B cell (primary cell): Measurements from ENCODE around the gene SLC9A9. TPM values are rescaled to one million over a fixed set of nuclear protein-coding genes. Genes with fewer than 3 reads are reported as not detected.

Experiments used
- ATAC-seq: fragments of 200-7000 bp; cut with Tn5 transposase; one replicate; pipeline ENCODE4 v1.10.0; 2021; ENCODE audit warnings: low read depth, mild to moderate bottlenecking, moderate number of reproducible peaks, moderate library complexity
- CTCF ChIA-PET: fragments of 350-600 bp; sonication (Branson Sonifier 250); formaldehyde crosslinking; loops from one replicate; lab custom pipeline; 2021; ENCODE audit warnings: antibody characterized with exemption, inconsistent platforms; lab: Charles Lee
- POLR2A ChIA-PET: fragments of 350-600 bp; sonication (Branson Sonifier 250); formaldehyde crosslinking; loops from one replicate; lab custom pipeline; 2021; ENCODE audit warnings: antibody characterized with exemption; lab: Charles Lee
- DNase-seq: peaks from one replicate; pipeline ENCODE4 v3.0.0; 2013
- H2AFZ ChIP-seq: 2 replicates; pipeline ENCODE4 v1.6.1; 2012; ENCODE audit warnings: mild to moderate bottlenecking, low read depth, low read length; ENCODE audit not compliant: insufficient read depth, poor library complexity, severe bottlenecking
- H3K27ac ChIP-seq, 2 donors: 1 replicate in 1 of 2; 2 replicates in 1 of 2; pipeline ENCODE4 v1.5.1; 2012 to 2013; ENCODE audit warnings: low read length in 2 of 2, mild to moderate bottlenecking in 2 of 2, moderate library complexity in 1 of 2
- H3K27me3 ChIP-seq, 4 experiments: fragments of 200-600 bp in 1 of 4; sonication (generic) in 1 of 4; replicated peaks in 1 of 4; 1 replicate in 2 of 4; 2 replicates in 2 of 4; pipeline versions ENCODE4 v1.6.1 to v1.7.0; 2013 to 2016; ENCODE audit warnings: low read length in 3 of 4, mild to moderate bottlenecking in 2 of 4, mixed read lengths in 1 of 4, moderate library complexity in 1 of 4; ENCODE audit not compliant: insufficient read depth in 4 of 4, control insufficient read depth in 3 of 4; ENCODE audit errors: control extremely low read depth in 1 of 4
- H3K36me3 ChIP-seq, 2 experiments: replicated peaks in 1 of 2; 1 replicate in 1 of 2; 2 replicates in 1 of 2; pipeline versions ENCODE4 v1.6.1 to v1.7.1; 2013; ENCODE audit warnings: low read length in 1 of 2; ENCODE audit not compliant: insufficient read depth in 2 of 2, control insufficient read depth in 1 of 2; ENCODE audit errors: control extremely low read depth in 1 of 2, extremely low read depth in 1 of 2
- H3K4me1 ChIP-seq, 2 donors: fragments of 200-600 bp in 1 of 2; sonication (generic) in 1 of 2; 1 replicate in 1 of 2; 2 replicates in 1 of 2; pipeline versions ENCODE4 v1.5.1 to v1.6.1; 2013 to 2017; ENCODE audit warnings: low read length in 2 of 2; ENCODE audit not compliant: control insufficient read depth in 2 of 2, insufficient read depth in 2 of 2
- H3K4me2 ChIP-seq: replicated peaks from 2 replicates; pipeline ENCODE3; 2012; ENCODE audit warnings: mild to moderate bottlenecking, low read depth, low read length; ENCODE audit not compliant: poor library complexity, severe bottlenecking
- H3K4me3 ChIP-seq, 5 experiments: fragments of 200-600 bp in 1 of 5; sonication (generic) in 1 of 5; 1 replicate in 3 of 5; 2 replicates in 2 of 5; pipeline versions ENCODE4 v1.5.1 to v1.7.0; 2011 to 2016; ENCODE audit warnings: low read length in 4 of 5, mild to moderate bottlenecking in 4 of 5, low read depth in 2 of 5, control low read depth in 1 of 5, moderate library complexity in 1 of 5; ENCODE audit not compliant: insufficient read depth in 1 of 5; ENCODE audit errors: control extremely low read depth in 1 of 5, extremely low read depth in 1 of 5
- H3K79me2 ChIP-seq: fragments of 200-600 bp; sonication (generic); one replicate; pipeline ENCODE4 v1.6.0; 2016; ENCODE audit warnings: low read length; ENCODE audit not compliant: control insufficient read depth, insufficient read depth
- H3K9ac ChIP-seq: fragments of 200-600 bp; sonication (generic); 2 replicates; pipeline ENCODE4 v1.6.1; 2017; ENCODE audit warnings: mild to moderate bottlenecking, low read length, moderate library complexity
- H3K9me3 ChIP-seq, 3 donors: one replicate each; pipeline versions ENCODE4 v1.6.1 to v1.7.1; 2013; ENCODE audit warnings: low read length in 2 of 3; ENCODE audit not compliant: control insufficient read depth in 2 of 3, insufficient read depth in 1 of 3; ENCODE audit errors: control extremely low read depth in 1 of 3
- H4K20me1 ChIP-seq: 2 replicates; pipeline ENCODE4 v1.6.0; 2012; ENCODE audit warnings: mild to moderate bottlenecking, low read length; ENCODE audit not compliant: insufficient read depth, control insufficient read depth, poor library complexity, severe bottlenecking
- H3K27ac Mint-ChIP-seq: one replicate; pipeline ENCODE4 v1.8.0; 2021; ENCODE audit warnings: mixed read lengths
- H3K27me3 Mint-ChIP-seq: one replicate; pipeline ENCODE4 v1.8.0; 2021; ENCODE audit warnings: mixed read lengths
- H3K4me1 Mint-ChIP-seq: one replicate; pipeline ENCODE4 v1.8.0; 2021; ENCODE audit warnings: mixed read lengths
- H3K4me3 Mint-ChIP-seq: one replicate; pipeline ENCODE4 v1.8.0; 2021; ENCODE audit warnings: mixed read lengths
- H3K9me3 Mint-ChIP-seq: one replicate; pipeline ENCODE4 v1.8.0; 2022; ENCODE audit warnings: mixed read lengths; ENCODE audit not compliant: insufficient read depth
- CTCF ChIP-seq: fragments of 200-600 bp; IDR thresholded peaks from one replicate; pipeline ENCODE4 v1.8.0; 2022; ENCODE audit warnings: antibody characterized with exemption, mild to moderate bottlenecking
- EZH2 ChIP-seq: IDR thresholded peaks from 2 replicates; pipeline ENCODE4 v1.6.1; 2012; ENCODE audit warnings: borderline replicate concordance, low read depth, mild to moderate bottlenecking, moderate library complexity, low read length; ENCODE audit not compliant: insufficient read depth, poor library complexity, severe bottlenecking
- WGBS: methylation state at CpG from one replicate; pipeline ENCODE4 v1.1.5; 2013; ENCODE audit warnings: missing lambda C conversion rate; ENCODE audit not compliant: insufficient coverage; 5-methylcytosine and 5-hydroxymethylcytosine counted together
- intact Hi-C: fragments of 100-400 bp; cut with micrococcal nuclease; formaldehyde crosslinking; loops from one replicate; pipeline ENCODE4 v1.10.0; 2022
- polyA plus RNA-seq: library from polyadenylated mRNA; depleted of rRNA; stranded (reverse); fragments of >200 nt; gene quantifications from 2 replicates; pipeline ENCODE4 v1.2.3, GENCODE V29; 2012
- total RNA-seq, 2 donors: library from RNA; stranded (reverse); fragments of 120-200 nt in 1 of 2; gene quantifications; 1 replicate in 1 of 2; 2 replicates in 1 of 2; pipeline versions ENCODE4 v1.2.3 to v1.2.4, GENCODE V29; 2013 to 2022

SLC9A9 gene
- total and polyA plus RNA-seq, 2 donors (not counting 1 experiment from before 2014, with no cell fraction given), result 7.7 to 17.3 TPM

DNA sequence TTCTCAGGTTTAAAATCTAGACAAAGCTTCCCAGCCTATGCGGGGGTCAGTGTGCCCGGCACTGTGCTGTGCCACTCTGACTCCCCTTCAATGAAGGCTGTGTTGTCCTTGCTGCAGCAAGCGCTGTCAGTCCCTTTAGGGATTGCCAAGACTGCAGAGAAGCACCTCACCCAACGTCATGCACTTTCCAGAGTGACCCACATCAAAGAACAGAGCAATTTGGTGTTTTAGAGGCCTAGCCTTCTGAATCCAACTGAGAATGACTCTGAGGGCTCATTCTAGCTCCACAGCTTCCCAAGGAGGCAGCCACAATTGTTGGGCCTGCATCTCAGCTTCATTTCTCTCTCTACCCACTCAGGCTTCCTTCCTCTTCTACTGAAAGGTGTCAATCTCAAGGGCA lies 26.4 kb downstream of the SLC9A9 start:
- no peaks in the 10 kb centered on the region for H3K36me3 ChIP-seq
- no peak overlapping the region for H3K4me3 ChIP-seq
- H3K9ac ChIP-seq, result no peak overlapping the region
- peaks cover 0 to 4% (median 0%) of the 10 kb centered on the region in 3 donors for H3K9me3 ChIP-seq
- H3K27me3 ChIP-seq, result no peaks in the 10 kb centered on the region
- peaks cover 4% of the 10 kb centered on the region for H3K79me2 ChIP-seq
- WGBS, result 51% methylated on average over 4 of the region's 4 CpGs
- no peaks in the 10 kb centered on the region for H3K27me3 Mint-ChIP-seq
- no peak overlapping the region for H3K27ac ChIP-seq
- POLR2A ChIA-PET, result no interaction called here
- CTCF ChIA-PET, result no interaction called here
- no peak for ATAC-seq
- no peak for DNase-seq
- peaks cover 25 to 29% of the 10 kb centered on the region in 2 donors for H3K4me1 ChIP-seq
- peaks cover 39% of the 10 kb centered on the region for H3K4me1 Mint-ChIP-seq
- no peak for TF ChIP-seq EZH2
- no peak for TF ChIP-seq CTCF
- peak overlapping the region; percentile 10 for H3K4me2 ChIP-seq
- intact Hi-C loops, result no loop called here
- H3K27ac Mint-ChIP-seq, result no peak overlapping the region
- no peak overlapping the region for H3K4me3 Mint-ChIP-seq
- H3K9me3 Mint-ChIP-seq, result peaks cover 3% of the 10 kb centered on the region
- H4K20me1 ChIP-seq, result no peaks in the 10 kb centered on the region
- H2AFZ ChIP-seq, result no peak overlapping the region

DNA sequence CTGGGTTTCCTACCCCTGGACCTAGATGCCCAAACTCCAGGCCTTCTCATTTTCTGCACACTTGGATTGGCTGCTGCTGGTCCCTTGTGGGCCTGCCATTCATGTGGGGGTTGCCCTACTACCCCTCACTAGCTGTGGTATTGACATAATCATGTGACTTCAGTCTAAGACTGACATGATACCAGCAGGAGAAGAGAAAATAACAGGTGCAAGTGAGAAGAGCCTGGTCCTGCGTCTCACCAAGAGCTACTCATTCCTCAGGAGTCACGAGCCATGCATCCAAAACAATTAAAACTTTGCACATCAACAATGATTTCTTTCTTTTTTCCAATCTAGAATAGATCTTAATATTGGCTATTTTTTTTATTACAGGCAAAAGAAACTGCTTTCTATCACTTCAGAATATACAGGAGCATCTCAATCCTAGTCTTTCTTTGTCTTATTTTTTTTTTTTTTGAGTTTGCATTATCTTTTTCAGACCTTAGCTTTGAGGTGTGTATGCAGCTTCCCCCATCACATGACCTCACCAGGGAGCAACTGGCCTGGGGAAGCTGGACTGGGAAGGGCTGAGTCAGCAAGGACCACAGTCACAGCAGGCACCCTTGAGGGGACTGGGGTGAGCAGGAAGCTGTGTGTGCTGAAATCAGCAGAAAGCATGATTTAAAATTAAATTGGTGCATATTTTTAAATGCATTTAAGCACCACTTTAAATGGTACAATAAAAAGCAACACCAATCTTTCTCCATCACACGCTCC lies 27.6 kb downstream of the SLC9A9 start:
- intact Hi-C loops, result no loop called here
- ChIA-PET CTCF (no interaction called here), POLR2A (no interaction called here)
- Mint-ChIP-seq H3K9me3 (no peaks in the 10 kb centered on the region), H3K4me1 (peaks cover 27% of the 10 kb centered on the region), H3K27me3 (no peaks in the 10 kb centered on the region), H3K4me3 (no peak overlapping the region), H3K27ac (no peak overlapping the region)
- Histone ChIP-seq H3K9me3 (peaks cover 0 to 2% (median 0%) of the 10 kb centered on the region in 3 donors), H3K9ac (no peak overlapping the region), H3K79me2 (peaks cover 4% of the 10 kb centered on the region), H3K27me3 (no peaks in the 10 kb centered on the region), H3K4me1 (peaks cover 13 to 18% of the 10 kb centered on the region in 2 donors), H4K20me1 (no peaks in the 10 kb centered on the region), H3K4me3 (no peak overlapping the region), H3K36me3 (no peaks in the 10 kb centered on the region), H3K27ac (no peak overlapping the region), H2AFZ (no peak overlapping the region), H3K4me2 (no peak overlapping the region)
- DNase-seq (no peak), ATAC-seq (no peak)
- TF ChIP-seq EZH2 (no peak), CTCF (no peak)
- no CpG with 5 or more reads among the region's 3 CpGs for WGBS
